CD4-positive, alpha-beta T cell (primary cell): ENCODE results near the gene LEFTY1. TPM values are rescaled to one million over a fixed set of nuclear protein-coding genes. Genes with fewer than 3 reads are reported as not detected.
A peak's percentile ranks its signal among the peaks of the same experiment; 100 is the strongest.
"Not testable (repeated sequence)": the region's sequence is repeated elsewhere in the genome, so short reads cannot be mapped to it uniquely, and the experiment has no call there.

Source experiments
- ATAC-seq: fragments of 200-7000 bp; cut with Tn5 transposase; one replicate; pipeline ENCODE4 v1.10.0; 2022; ENCODE audit warnings: mild to moderate bottlenecking; ENCODE audit not compliant: poor library complexity
- CTCF ChIA-PET: fragments of 350-600 bp; sonication (Branson Sonifier 250); formaldehyde crosslinking; loops from one replicate; lab custom pipeline; 2021; ENCODE audit warnings: antibody characterized with exemption, inconsistent platforms; lab: Charles Lee
- POLR2A ChIA-PET: fragments of 350-600 bp; sonication (Branson Sonifier 250); formaldehyde crosslinking; loops from one replicate; lab custom pipeline; 2021; ENCODE audit warnings: antibody characterized with exemption, inconsistent platforms; lab: Charles Lee
- DNase-seq, 14 experiments: peaks; one replicate each; pipeline ENCODE4 v3.0.0-alpha.2; 2013 to 2020; ENCODE audit warnings: mixed read lengths in 2 of 14
- H3K27ac ChIP-seq, 2 donors: one replicate each; pipeline versions ENCODE4 v1.5.1 to v1.7.0; 2013; ENCODE audit warnings: low read length in 2 of 2, low read depth in 1 of 2, mild to moderate bottlenecking in 1 of 2
- H3K27me3 ChIP-seq, 2 experiments: 1 replicate in 1 of 2; 2 replicates in 1 of 2; pipeline versions ENCODE4 v1.6.1 to v1.7.0; 2013; ENCODE audit warnings: low read length in 2 of 2, control low read depth in 1 of 2, mild to moderate bottlenecking in 1 of 2, moderate library complexity in 1 of 2; ENCODE audit not compliant: insufficient read depth in 2 of 2, control insufficient read depth in 1 of 2
- H3K36me3 ChIP-seq: one replicate; pipeline ENCODE4 v1.6.1; 2013; ENCODE audit warnings: low read length, control low read depth; ENCODE audit not compliant: insufficient read depth
- H3K4me1 ChIP-seq: one replicate; pipeline ENCODE4 v1.6.1; 2013; ENCODE audit warnings: low read length, control low read depth; ENCODE audit not compliant: insufficient read depth
- H3K4me3 ChIP-seq: one replicate; pipeline ENCODE4 v1.5.1; 2013; ENCODE audit warnings: mild to moderate bottlenecking, low read length, moderate library complexity
- H3K9me3 ChIP-seq, 2 experiments: 1 replicate in 1 of 2; 2 replicates in 1 of 2; pipeline versions ENCODE4 v1.6.1 to v1.7.0; 2013; ENCODE audit warnings: low read length in 2 of 2, mild to moderate bottlenecking in 2 of 2, control low read depth in 1 of 2, moderate library complexity in 1 of 2; ENCODE audit not compliant: control insufficient read depth in 1 of 2, insufficient read depth in 1 of 2
- H3K27ac Mint-ChIP-seq: one replicate; pipeline ENCODE4 v1.8.0; 2020; ENCODE audit warnings: mixed read lengths
- H3K27me3 Mint-ChIP-seq: one replicate; pipeline ENCODE4 v1.8.0; 2021; ENCODE audit warnings: mixed read lengths
- H3K36me3 Mint-ChIP-seq: one replicate; pipeline ENCODE4 v1.8.0; 2021; ENCODE audit warnings: low read depth, mixed read lengths
- H3K4me1 Mint-ChIP-seq: one replicate; pipeline ENCODE4 v1.8.0; 2021; ENCODE audit warnings: low read depth, mixed read lengths
- H3K4me3 Mint-ChIP-seq: one replicate; pipeline ENCODE4 v1.8.0; 2020; ENCODE audit warnings: mild to moderate bottlenecking, mixed read lengths
- H3K9me3 Mint-ChIP-seq: one replicate; pipeline ENCODE4 v1.8.0; 2020; ENCODE audit warnings: mixed read lengths
- intact Hi-C, 2 experiments: fragments of 100-400 bp; cut with DNase I in 1 of 2; cut with micrococcal nuclease in 1 of 2; formaldehyde crosslinking; loops; one replicate each; pipeline versions ENCODE4 v1.15.1 to v1.9.0; 2023 to 2025; cut with DNase I, micrococcal nuclease
- total RNA-seq, 174 experiments: library from RNA in 2 of 174; stranded (reverse) in 2 of 174; gene quantifications; one replicate each; pipeline ENCODE4 v1.2.3 and lab custom pipeline; 2021 to 2026
- TF ChIP-seq, protein P1 (sequence below): fragments of 200-600 bp; IDR thresholded peaks from one replicate; pipeline ENCODE4 v1.8.0; 2022; ENCODE audit warnings: antibody characterized with exemption, mild to moderate bottlenecking

The LEFTY1 gene
- total RNA-seq, 2 experiments from 2014 or later = not detected

DNA sequence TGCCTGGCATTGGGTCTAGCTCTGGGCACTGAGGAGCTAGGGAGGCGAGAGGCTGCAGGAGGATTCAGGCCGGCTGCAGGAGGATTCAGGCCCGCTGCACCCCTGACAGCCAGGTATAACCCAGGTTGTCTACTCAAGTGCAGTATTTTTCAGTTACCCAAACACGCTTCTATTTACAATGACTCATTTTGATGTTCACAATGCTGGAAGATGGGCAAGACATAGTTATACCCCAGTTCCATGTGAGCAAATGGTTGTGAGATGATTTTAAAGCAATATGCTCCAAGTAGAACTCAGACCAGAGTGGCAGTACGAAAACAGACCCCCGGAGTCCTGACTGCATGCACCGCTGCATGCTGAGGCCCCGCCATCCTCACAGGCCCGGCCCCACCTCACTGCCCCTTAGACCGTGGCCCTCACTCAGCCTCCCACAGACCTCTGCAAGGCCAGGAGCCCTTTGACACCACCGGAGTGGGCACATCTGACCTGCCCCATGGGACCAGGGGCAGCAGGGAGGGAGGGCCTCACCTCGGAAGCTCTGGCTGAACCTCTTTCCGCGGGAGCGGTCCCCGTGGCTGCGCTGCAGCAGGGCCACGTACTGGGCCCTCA, 553 bp downstream of the LEFTY1 start:
- DNase-seq = no peak
- peaks cover 23% of the 10 kb centered on the region for H3K4me1 Mint-ChIP-seq
- ATAC-seq = no peak
- Histone ChIP-seq H3K4me3 (no peak overlapping the region), H3K27me3 (no peaks in the 10 kb centered on the region), H3K36me3 (no peaks in the 10 kb centered on the region), H3K9me3 (no peaks in the 10 kb centered on the region), H3K4me1 (peaks cover 29% of the 10 kb centered on the region), H3K27ac (no peak overlapping the region)
- H3K36me3 Mint-ChIP-seq = peaks cover under 1% of the 10 kb centered on the region
- no peak overlapping the region for H3K27ac Mint-ChIP-seq
- intact Hi-C loops = loop anchor here in 1 of 2 experiments (10.0 kb wide), 1 partner anchor 176 kb away; the partner anchor contains the start of gene H3-3A
- H3K4me3 Mint-ChIP-seq = peak overlapping the region; percentile 34
- TF ChIP-seq, protein P1, sequence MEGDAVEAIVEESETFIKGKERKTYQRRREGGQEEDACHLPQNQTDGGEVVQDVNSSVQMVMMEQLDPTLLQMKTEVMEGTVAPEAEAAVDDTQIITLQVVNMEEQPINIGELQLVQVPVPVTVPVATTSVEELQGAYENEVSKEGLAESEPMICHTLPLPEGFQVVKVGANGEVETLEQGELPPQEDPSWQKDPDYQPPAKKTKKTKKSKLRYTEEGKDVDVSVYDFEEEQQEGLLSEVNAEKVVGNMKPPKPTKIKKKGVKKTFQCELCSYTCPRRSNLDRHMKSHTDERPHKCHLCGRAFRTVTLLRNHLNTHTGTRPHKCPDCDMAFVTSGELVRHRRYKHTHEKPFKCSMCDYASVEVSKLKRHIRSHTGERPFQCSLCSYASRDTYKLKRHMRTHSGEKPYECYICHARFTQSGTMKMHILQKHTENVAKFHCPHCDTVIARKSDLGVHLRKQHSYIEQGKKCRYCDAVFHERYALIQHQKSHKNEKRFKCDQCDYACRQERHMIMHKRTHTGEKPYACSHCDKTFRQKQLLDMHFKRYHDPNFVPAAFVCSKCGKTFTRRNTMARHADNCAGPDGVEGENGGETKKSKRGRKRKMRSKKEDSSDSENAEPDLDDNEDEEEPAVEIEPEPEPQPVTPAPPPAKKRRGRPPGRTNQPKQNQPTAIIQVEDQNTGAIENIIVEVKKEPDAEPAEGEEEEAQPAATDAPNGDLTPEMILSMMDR = no peak
- no peaks in the 10 kb centered on the region for H3K27me3 Mint-ChIP-seq
- no peaks in the 10 kb centered on the region for H3K9me3 Mint-ChIP-seq
- ChIA-PET CTCF (no interaction called here), POLR2A (interaction anchor here (1.5 to 2.6 kb wide), 2 partner anchors 10 to 48 kb away, joined by 3 to 18 read pairs; no protein-coding TSS in a partner anchor)

DNA sequence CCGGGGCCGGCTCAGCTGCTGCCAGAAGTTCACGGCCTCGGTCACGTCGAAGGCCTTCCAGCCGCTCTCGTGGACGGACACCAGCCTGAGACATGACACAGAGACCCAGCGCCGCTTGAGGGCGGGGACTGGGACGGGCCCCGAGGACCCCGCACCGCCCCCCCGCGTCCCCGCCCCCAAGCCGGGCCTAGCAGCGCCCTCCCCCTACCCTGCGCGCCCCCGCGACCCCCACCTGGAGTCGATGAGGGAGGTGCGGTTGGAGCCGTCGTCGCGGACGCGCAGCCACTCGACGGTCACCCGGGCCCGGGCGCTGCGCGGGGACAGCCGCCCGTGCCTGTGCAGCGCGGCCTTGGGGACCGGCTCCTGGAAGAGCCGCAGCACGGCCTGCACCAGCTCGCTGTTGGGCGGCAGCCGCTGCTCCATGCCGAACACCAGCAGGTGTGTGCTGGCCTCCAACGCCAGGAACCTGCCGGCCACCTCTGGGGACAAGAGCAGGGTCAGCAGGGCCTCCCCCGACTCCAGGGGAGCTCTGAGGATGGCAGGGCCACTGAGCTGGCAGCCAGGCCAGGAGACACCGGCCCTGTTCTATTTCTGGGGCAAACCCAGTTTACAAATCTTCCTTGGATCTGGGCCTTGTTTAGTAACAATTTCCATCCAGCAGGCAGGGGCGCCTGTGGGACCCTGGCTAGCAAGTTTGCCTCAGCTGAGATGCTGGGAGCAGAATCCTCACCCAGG, 1.2 kb downstream of the LEFTY1 start:
- Mint-ChIP-seq H3K4me3 (peak overlapping the region; percentile 34), H3K4me1 (peaks cover 23% of the 10 kb centered on the region)
- H3K27ac Mint-ChIP-seq, H3K4me3 ChIP-seq, ATAC-seq, H3K9me3 Mint-ChIP-seq, DNase-seq, H3K27me3 Mint-ChIP-seq, H3K9me3 ChIP-seq, H3K27ac ChIP-seq, H3K27me3 ChIP-seq, H3K36me3 Mint-ChIP-seq, CTCF ChIA-PET, H3K36me3 ChIP-seq: not testable (repeated sequence)
- H3K4me1 ChIP-seq = peaks cover 34% of the 10 kb centered on the region
- intact Hi-C loops = loop anchor here in 1 of 2 experiments (10.0 kb wide), 1 partner anchor 177 kb away; the partner anchor contains the start of gene H3-3A
- POLR2A ChIA-PET = interaction anchor here (2.6 kb wide), 1 partner anchor 10 kb away, joined by 18 read pairs; no protein-coding TSS in a partner anchor

DNA sequence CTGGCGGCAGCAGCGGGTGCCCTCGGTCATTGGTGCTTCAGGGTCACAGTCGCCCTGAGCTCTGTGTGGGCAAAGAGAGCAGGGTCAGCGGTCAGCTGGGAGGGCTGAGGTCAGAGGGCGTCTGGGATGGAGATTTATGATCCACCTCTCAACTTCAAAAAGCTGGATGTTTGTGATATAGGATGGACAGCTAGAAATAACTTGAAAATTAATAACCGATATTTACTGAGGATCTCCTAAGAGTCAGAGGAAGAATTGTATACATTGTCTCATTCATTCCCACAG, 2.0 kb downstream of the LEFTY1 start:
- peaks cover 5% of the 10 kb centered on the region for H3K36me3 Mint-ChIP-seq
- H3K27ac Mint-ChIP-seq = no peak overlapping the region
- no peak overlapping the region for H3K4me3 ChIP-seq
- no peak overlapping the region for H3K27ac ChIP-seq
- H3K4me1 ChIP-seq = peaks cover 34% of the 10 kb centered on the region
- no peaks in the 10 kb centered on the region for H3K27me3 Mint-ChIP-seq
- H3K4me1 Mint-ChIP-seq = peaks cover 23% of the 10 kb centered on the region
- POLR2A ChIA-PET = interaction anchor here (0.7 kb wide), 1 partner anchor 10 kb away, joined by 4 read pairs; no protein-coding TSS in a partner anchor
- no peak for DNase-seq
- ATAC-seq = no peak
- TF ChIP-seq, protein P1 = no peak
- H3K27me3 ChIP-seq = no peaks in the 10 kb centered on the region
- intact Hi-C loops = loop anchor here in 1 of 2 experiments (10.0 kb wide), 1 partner anchor 178 kb away; the partner anchor contains the start of gene H3-3A
- H3K9me3 Mint-ChIP-seq = no peaks in the 10 kb centered on the region
- peak overlapping the region; percentile 25 for H3K4me3 Mint-ChIP-seq
- H3K36me3 ChIP-seq = no peaks in the 10 kb centered on the region
- no peaks in the 10 kb centered on the region for H3K9me3 ChIP-seq
- CTCF ChIA-PET = no interaction called here
